SU-DHL-6 (cell line): ENCODE measurements around the gene SMOC1.

Source experiments
- H2AFZ ChIP-seq: fragments of 200-600 bp; sonication (generic); 2 replicates; pipeline ENCODE4 v1.6.1; 2014; ENCODE audit warnings: low read depth, mild to moderate bottlenecking, moderate library complexity, mixed read lengths, antibody characterized with exemption, low read length; ENCODE audit not compliant: severe bottlenecking
- H3F3A ChIP-seq: fragments of 200-600 bp; shearing (Covaris generic); 2 replicates; pipeline ENCODE4 v1.6.0; 2016; ENCODE audit warnings: antibody characterized with exemption, mild to moderate bottlenecking; ENCODE audit not compliant: insufficient read depth
- H3K27ac ChIP-seq: fragments of 200-600 bp; sonication (generic); 2 replicates; pipeline ENCODE4 v1.5.1; 2016; ENCODE audit warnings: low read depth, mild to moderate bottlenecking, low read length, moderate library complexity, mixed read lengths
- H3K27me3 ChIP-seq: fragments of 200-600 bp; sonication (generic), shearing (Covaris generic); 2 replicates; pipeline ENCODE4 v1.6.0; 2014; ENCODE audit warnings: mild to moderate bottlenecking, low read length
- H3K36me3 ChIP-seq: fragments of 200-600 bp; sonication (generic); 2 replicates; pipeline ENCODE4 v1.6.1; 2014; ENCODE audit warnings: mild to moderate bottlenecking, low read length, mixed read lengths
- H3K4me2 ChIP-seq: fragments of 300-600, 200-600 bp; shearing (Covaris generic), sonication (generic); 2 replicates; pipeline ENCODE4 v1.6.0; 2014; ENCODE audit warnings: low read length, low read depth, mild to moderate bottlenecking; ENCODE audit not compliant: poor library complexity, severe bottlenecking
- H3K4me3 ChIP-seq: fragments of 200-600 bp; sonication (generic); 2 replicates; pipeline ENCODE4 v1.5.1; 2014; ENCODE audit warnings: antibody characterized with exemption, low read length, mild to moderate bottlenecking, mixed read lengths; ENCODE audit not compliant: insufficient read depth, poor library complexity, severe bottlenecking
- H3K79me2 ChIP-seq: fragments of 200-600 bp; sonication (generic); 2 replicates; pipeline ENCODE4 v1.6.1; 2014; ENCODE audit warnings: mild to moderate bottlenecking, low read length, moderate library complexity; ENCODE audit not compliant: insufficient read depth
- H3K9ac ChIP-seq: fragments of 200-600 bp; sonication (generic); 2 replicates; pipeline ENCODE4 v1.7.0; 2014; ENCODE audit warnings: mild to moderate bottlenecking, low read length
- H3K9me2 ChIP-seq: fragments of 200-600 bp; sonication (generic); replicated peaks from 2 replicates; pipeline ENCODE4 v1.6.1; 2014; ENCODE audit warnings: low read length; ENCODE audit not compliant: insufficient read depth
- H3K9me3 ChIP-seq: fragments of 200-600 bp; sonication (generic); 2 replicates; pipeline ENCODE4 v1.6.1; 2014; ENCODE audit warnings: low read length, mixed read lengths; ENCODE audit not compliant: insufficient read depth
- H4K20me1 ChIP-seq: fragments of 200-600 bp; sonication (generic); 2 replicates; pipeline ENCODE4 v1.6.1; 2014; ENCODE audit warnings: low read depth, mild to moderate bottlenecking, antibody characterized with exemption, low read length, moderate library complexity, mixed read lengths
- EZH2phosphoT487 ChIP-seq: fragments of 200-600 bp; sonication (generic), shearing (Covaris generic); conservative IDR thresholded peaks from 2 replicates; pipeline ENCODE4 v1.6.1; 2018; ENCODE audit warnings: mild to moderate bottlenecking, antibody characterized with exemption, low read length, moderate library complexity, mixed read lengths
- TF ChIP-seq, protein P1 (sequence below): fragments of 200-600 bp; sonication (generic); IDR thresholded peaks from one replicate; pipeline ENCODE4 v1.5.1; 2017; ENCODE audit warnings: antibody characterized with exemption, mild to moderate bottlenecking, low read length, moderate library complexity; ENCODE audit not compliant: insufficient read depth, poor library complexity, severe bottlenecking

The SMOC1 gene

DNA sequence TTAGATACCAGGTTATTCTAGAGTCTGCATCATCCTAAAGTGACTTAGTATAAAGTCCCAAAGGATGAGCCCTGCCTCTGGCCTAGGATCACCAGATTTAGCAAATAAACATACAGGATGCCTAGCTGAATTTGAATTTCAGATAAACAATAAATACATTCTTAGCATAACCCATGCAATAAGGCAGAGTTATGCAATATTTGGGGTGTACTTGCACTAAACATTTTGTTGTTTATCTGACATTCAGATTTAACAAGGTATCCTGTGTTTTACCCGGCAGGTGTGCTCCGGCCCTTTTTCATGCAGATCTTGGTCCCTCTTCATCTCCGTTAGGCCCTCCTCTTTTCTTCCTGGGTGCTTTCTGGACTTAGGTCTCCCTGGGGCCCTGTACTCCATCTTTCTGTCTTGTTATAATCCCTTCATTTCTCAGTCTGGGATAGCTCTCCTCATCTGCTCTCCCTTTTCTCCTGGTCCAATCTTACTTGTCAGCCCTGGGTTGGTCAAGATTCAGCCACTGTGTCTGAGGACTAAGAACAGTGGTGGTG lies 18.1 kb upstream of the SMOC1 start:
- Histone ChIP-seq H3K27me3 (no peaks in the 10 kb centered on the region), H3K36me3 (no peaks in the 10 kb centered on the region), H3K4me3 (no peak overlapping the region), H3K9ac (no peak overlapping the region), H3K27ac (no peak overlapping the region), H3K79me2 (no peaks in the 10 kb centered on the region), H3K4me2 (no peak overlapping the region), H3K9me2 (no peaks in the 10 kb centered on the region), H3F3A (no peaks in the 10 kb centered on the region), H3K9me3 (no peaks in the 10 kb centered on the region), H2AFZ (no peak overlapping the region), H4K20me1 (no peaks in the 10 kb centered on the region)
- no peak for TF ChIP-seq EZH2phosphoT487
- TF ChIP-seq, protein P1, sequence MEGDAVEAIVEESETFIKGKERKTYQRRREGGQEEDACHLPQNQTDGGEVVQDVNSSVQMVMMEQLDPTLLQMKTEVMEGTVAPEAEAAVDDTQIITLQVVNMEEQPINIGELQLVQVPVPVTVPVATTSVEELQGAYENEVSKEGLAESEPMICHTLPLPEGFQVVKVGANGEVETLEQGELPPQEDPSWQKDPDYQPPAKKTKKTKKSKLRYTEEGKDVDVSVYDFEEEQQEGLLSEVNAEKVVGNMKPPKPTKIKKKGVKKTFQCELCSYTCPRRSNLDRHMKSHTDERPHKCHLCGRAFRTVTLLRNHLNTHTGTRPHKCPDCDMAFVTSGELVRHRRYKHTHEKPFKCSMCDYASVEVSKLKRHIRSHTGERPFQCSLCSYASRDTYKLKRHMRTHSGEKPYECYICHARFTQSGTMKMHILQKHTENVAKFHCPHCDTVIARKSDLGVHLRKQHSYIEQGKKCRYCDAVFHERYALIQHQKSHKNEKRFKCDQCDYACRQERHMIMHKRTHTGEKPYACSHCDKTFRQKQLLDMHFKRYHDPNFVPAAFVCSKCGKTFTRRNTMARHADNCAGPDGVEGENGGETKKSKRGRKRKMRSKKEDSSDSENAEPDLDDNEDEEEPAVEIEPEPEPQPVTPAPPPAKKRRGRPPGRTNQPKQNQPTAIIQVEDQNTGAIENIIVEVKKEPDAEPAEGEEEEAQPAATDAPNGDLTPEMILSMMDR, result no peak

DNA sequence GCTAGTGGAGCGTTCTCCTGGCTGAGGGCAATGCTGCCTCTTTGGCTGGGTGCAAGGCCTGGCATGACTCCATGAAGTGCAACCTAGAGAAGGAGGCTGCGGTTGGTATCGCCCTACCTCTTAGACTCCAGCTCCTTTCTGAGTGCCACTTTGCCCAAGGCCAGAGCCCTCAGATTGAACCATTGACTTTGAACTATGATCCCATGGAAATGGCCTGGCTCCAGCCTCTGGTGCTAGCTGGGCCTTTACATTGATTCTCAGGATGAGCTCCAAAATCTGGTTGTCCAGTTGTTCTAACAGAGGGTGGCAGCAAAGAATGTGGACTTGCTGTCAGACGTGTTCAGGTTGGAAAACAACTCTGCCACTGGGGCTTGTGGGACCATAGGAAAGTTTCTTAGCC lies 16.1 kb upstream of the SMOC1 start:
- Histone ChIP-seq H4K20me1 (no peaks in the 10 kb centered on the region), H3K27ac (no peak overlapping the region), H3K36me3 (no peaks in the 10 kb centered on the region), H3F3A (no peaks in the 10 kb centered on the region), H3K9me3 (no peaks in the 10 kb centered on the region), H3K79me2 (no peaks in the 10 kb centered on the region), H3K9me2 (no peaks in the 10 kb centered on the region), H3K27me3 (no peaks in the 10 kb centered on the region), H3K4me2 (no peak overlapping the region), H3K9ac (no peak overlapping the region), H2AFZ (no peak overlapping the region), H3K4me3 (no peak overlapping the region)
- no peak for TF ChIP-seq EZH2phosphoT487
- TF ChIP-seq, protein P1, result no peak

DNA sequence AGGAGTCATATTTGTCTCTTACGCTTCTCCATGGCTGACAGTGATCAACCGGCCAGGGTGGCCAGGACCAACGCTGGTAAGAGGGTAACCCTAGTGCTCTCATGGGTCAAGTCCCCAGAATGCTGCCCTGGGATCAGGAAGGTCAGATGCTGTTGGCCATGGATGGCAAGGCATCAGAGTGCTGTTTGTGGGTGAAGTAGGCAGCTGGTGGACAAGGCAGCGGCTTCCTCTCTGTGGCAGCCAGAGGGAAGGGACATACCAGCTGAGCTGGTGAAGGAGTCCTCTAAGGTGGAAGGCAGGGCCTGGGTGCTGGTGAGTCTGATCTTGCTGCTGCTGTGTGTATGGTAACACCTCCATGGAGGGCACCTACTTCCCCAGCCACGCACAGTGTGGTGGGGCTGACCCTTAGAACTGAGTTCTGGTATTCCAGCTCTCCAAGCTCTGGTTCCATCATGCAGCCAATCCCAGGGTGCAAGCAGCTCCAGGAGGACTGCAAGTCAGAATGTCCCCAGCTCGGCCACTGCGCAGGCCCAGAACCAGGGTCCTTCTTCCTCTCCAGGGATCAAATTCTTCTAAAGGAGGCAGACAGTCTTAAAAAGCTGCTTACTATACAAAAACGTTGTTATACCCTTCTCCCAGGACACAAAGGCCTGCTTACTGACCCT lies 13.4 kb upstream of the SMOC1 start:
- H4K20me1 ChIP-seq, result no peaks in the 10 kb centered on the region
- no peaks in the 10 kb centered on the region for H3K9me3 ChIP-seq
- TF ChIP-seq EZH2phosphoT487, result no peak
- TF ChIP-seq, protein P1, result no peak

More for the DNA sequence above, 13.4 kb upstream of the SMOC1 start:
- no peaks in the 10 kb centered on the region for H3K79me2 ChIP-seq
- no peak overlapping the region for H3K9ac ChIP-seq
- no peaks in the 10 kb centered on the region for H3K27me3 ChIP-seq
- H3F3A ChIP-seq, result no peaks in the 10 kb centered on the region
- no peak overlapping the region for H3K4me3 ChIP-seq
- H2AFZ ChIP-seq, result no peak overlapping the region
- no peak overlapping the region for H3K27ac ChIP-seq
- no peaks in the 10 kb centered on the region for H3K9me2 ChIP-seq
- H3K4me2 ChIP-seq, result no peak overlapping the region
- no peaks in the 10 kb centered on the region for H3K36me3 ChIP-seq
